A549 treated with dexamethasone at 1 μM for 4 hours (cell line): ENCODE measurements around the gene GPR107. TPM values are rescaled to one million over a fixed set of nuclear protein-coding genes. Genes with fewer than 3 reads are reported as not detected.

ENCODE experiments used
- total RNA-seq: library from RNA; stranded (reverse); fragments of 200-300 nt; extraction: Qiagen RNA extraction; gene quantifications from 5 replicates; pipeline ENCODE4 v1.2.3, GENCODE V29; 2022

The GPR107 gene
- total RNA-seq, result 24.3 to 31.0 TPM (median 29.5 TPM) in 5 replicates

DNA sequence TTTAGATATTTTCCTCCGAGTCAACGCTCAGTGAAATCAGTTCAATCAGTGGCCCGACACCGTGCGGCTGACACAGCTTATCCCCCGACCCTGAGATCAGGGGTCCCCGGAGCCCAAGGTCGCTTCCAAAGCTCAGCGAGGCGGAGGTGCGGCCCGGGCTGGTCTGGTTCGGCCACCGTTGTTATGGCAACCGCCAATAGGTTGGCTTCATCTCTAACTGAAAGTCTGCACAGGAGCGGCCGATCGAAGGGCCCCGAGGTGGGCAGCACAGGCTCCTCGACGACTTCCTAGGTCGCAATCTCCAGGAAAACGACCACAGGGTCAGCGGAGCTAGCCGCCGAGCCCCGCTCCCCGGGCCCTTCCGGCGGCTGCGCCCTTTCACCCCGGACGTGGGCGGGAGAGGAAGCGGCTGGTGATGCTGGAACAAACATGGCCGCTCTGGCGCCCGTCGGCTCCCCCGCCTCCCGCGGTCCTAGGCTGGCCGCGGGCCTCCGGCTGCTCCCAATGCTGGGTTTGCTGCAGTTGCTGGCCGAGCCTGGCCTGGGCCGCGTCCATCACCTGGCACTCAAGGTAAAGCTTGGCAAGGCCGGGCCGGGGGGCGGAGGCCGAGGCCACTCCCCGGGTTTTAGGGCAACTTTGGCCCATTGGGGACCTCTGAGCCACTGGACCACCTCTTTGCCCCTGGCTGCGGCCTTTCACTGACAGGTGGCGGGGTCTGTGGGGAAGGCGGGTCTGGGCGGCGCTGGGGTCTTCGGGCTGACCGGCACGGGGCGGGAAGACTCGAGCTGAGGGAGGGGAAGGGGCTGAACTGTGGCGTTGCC lies at the start of gene GPR107:
Gene GPR107 (plus strand): TSS at position 403 of the 821 bp plus-strand sequence. CDS start 27 bp downstream, at position 430.

DNA sequence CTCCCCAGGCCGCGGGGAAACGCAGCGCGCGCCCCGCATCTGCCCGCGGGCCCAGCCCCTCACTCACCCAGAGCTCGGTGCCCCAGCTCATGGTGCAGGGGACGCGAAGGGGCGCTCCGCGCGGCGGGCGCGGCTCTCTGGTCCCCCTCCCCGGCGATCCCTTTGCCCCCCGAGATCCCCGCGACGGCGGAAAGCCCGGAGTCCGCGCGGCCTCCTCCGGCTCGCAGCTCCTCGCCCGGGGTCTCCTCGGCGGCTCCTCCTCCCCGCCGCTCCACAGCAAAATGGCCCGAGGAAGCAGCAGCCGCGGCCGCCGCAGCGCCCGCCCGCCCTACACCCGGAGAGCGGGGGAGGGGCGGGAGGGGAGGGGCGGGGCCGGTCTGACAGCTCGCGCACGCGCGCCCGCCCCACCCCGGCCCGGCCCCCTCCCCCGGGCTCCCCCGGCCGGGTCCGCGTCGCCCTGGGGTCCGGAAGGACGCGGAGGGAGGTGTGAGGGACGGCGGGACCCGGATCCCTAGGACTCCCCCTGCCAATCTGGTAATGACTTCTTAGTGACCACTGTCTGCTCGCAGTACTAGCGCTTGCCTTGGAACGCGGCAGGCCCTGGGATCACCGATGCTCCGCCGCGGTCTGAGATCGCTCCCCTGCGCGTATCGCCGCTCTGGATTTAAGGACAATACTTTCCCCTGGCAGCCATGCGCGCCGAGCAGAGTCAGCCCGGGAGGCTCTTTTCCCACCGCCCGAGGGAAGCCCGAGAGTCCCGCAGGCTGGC lies 10.6 kb upstream of the GPR107 start, which contains the start of gene FNBP1:
Gene FNBP1 (minus strand): TSS at position 305 of the 769 bp plus-strand sequence. CDS start 214 bp downstream, at position 91.

DNA sequence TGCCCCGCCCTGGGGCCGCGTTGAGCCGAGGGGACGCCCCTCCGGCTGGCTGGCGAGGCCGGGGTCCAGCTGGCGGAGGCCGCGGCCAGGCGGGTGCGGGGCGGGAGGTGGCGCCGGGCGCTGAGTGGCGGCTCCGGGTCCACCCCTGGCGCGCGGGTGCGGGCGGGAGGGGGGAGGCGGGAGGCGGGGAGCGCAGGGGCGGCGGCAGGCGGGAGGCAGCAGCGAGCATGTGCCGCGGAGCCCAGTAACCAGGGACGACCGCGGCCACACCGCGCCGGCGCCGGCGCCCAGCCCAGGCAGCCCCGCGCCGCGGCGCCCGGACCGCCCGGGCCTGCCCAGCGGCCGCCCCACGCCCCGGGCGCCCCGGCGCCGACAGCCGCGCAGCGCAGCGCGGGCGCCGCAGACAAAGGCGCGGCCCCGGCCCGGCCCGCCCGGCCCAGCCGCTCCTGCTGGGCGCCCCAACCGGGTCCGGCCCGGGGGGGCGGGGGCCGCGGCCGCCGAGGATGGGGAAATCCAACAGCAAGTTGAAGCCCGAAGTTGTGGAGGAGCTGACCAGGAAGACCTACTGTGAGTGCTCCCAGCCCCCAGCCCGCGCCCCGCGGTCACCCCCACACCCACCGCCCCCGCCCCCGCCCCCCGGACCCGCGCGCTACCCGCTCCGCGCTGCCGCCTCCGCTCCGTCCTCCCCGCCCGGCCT lies 118.6 kb downstream of the GPR107 start, which contains the start of gene NCS1:
Gene NCS1 (plus strand): TSS at position 244 of the 697 bp plus-strand sequence. CDS start 260 bp downstream, at position 504.

Other genes starting within 250 kb of the GPR107 start
- gene TOR1A, start 229.8 kb upstream of the GPR107 start, total RNA-seq, result 56.3 to 63.0 TPM (median 62.6 TPM) in 5 replicates
- 49.0 to 55.6 TPM (median 54.2 TPM) in 5 replicates for gene C9orf78, start 218.6 kb upstream of the GPR107 start, total RNA-seq
- 4.0 to 6.2 TPM (median 5.5 TPM) in 5 replicates for gene USP20, start 218.4 kb upstream of the GPR107 start, total RNA-seq
- gene FNBP1, start 10.7 kb upstream of the GPR107 start, total RNA-seq, result 11.2 to 16.2 TPM (median 15.2 TPM) in 5 replicates
- gene NCS1, start 118.5 kb downstream of the GPR107 start, total RNA-seq, result 29.5 to 56.8 TPM (median 55.9 TPM) in 5 replicates
- 0.02 to 0.12 TPM (median 0.02 TPM) in 5 replicates for gene HMCN2, start 211.9 kb downstream of the GPR107 start, total RNA-seq